CD4-positive, alpha-beta T cell treated with Interleukin-4 for 4 hours (primary cell): ENCODE data around the gene CEACAM16.

Source experiments
- DNase-seq: peaks from one replicate; pipeline ENCODE4 v3.0.0-alpha.2; 2020

The CEACAM16 gene

GRCh38 chr19:44747739-44748425, 48.9 kb downstream of the CEACAM16 start:
- DNase-seq = no peak

DNA sequence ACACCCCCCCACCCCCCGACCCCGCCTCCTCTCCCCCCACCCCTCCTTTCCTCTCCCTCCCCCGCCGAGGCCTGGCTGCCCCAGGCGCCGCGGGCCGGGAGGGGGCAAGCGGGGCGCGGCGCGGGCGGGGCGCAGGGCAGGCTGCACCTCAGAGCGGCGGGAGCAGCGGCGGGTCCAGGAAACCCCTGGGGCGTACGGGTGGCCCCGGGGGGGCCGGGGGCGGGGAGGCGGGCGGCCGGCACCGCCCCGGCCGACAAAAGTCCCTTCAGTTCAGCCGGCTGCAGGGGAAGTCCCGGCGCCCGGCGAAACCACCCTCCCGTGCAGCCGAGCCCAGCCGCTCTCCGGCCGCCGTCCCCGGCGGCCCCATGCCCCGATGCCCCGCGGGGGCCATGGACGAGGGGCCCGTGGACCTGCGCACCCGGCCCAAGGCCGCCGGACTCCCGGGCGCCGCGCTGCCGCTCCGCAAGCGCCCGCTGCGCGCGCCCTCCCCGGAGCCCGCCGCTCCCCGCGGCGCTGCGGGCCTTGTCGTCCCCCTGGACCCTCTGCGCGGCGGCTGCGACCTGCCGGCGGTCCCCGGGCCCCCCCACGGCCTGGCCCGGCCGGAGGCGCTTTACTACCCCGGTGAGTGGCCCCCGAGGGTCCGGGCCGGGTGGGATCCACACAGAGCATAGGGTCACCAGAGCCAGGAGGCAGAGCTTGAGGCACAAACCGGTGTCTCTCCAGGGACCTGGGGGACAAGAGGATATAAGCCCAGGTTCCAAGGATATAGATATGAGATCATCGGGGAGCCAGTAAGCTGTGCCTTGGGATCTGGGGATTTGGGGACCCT, 49.7 kb downstream of the CEACAM16 start, which contains the start of gene BCL3:
TSS of gene BCL3 (plus strand) at position 283 of the 829 bp plus-strand sequence. CDS start at position 366, 83 bp downstream.
- peak; percentile 89 for DNase-seq

- no peak for DNase-seq
These were observed 50.3 kb downstream of the CEACAM16 start for GRCh38 chr19:44749292-44749691.

- DNase-seq = no peak
These were observed 51.0 kb downstream of the CEACAM16 start for GRCh38 chr19:44749994-44750393.

- no peak for DNase-seq
These were observed 53.3 kb downstream of the CEACAM16 start for GRCh38 chr19:44752123-44752815.

- peak; percentile 94 for DNase-seq
These were observed 54.1 kb downstream of the CEACAM16 start for GRCh38 chr19:44752816-44753625.

GRCh38 chr19:44753626-44753931, 54.6 kb downstream of the CEACAM16 start:
- DNase-seq = no peak

DNA sequence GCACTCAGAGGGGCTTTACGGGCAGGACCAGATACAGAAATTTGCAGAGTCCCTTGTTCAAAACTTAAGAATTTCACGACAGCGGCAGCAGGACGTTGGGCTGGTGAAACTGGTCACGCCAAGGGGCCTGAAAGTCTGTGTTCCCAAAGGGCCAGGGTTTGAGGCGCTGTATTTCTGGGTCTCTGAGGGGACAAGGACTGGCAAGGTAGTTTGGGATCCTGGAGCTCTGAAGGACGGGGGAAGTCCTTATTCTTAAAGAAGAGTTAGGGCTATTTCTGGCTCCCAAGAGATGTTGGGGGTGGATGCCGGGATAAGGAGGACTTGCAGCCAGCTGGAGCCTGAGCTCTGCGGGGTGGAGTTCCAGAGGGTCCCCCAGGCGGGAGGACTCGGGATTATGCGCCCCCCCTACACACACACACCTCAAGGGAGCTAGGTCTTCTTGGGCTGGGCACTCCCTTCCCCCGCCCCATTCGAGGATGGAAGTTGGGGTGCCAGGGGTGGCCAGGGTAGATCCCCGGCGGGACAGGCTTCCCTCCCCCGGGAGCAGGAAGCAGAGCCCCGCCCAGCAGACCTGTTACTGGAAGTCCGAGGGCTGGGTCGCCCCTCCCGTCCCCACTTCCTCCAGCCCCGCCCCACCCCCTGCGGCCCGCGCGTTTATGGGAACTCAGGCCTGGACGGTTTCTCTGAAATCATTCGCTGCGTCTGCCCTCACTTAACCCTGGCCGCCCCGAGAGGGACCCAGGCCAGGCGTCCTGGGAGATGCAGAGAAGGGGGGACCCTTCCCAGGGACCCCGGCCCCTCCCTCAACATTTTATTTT, 55.2 kb downstream of the CEACAM16 start:
- DNase-seq = peak; percentile 59

GRCh38 chr19:44754750-44755080, 55.8 kb downstream of the CEACAM16 start:
- no peak for DNase-seq

- DNase-seq = no peak
These were observed 56.3 kb downstream of the CEACAM16 start for GRCh38 chr19:44755219-44755618.

- no peak for DNase-seq
These were observed 57.2 kb downstream of the CEACAM16 start for GRCh38 chr19:44756089-44756562.

DNA sequence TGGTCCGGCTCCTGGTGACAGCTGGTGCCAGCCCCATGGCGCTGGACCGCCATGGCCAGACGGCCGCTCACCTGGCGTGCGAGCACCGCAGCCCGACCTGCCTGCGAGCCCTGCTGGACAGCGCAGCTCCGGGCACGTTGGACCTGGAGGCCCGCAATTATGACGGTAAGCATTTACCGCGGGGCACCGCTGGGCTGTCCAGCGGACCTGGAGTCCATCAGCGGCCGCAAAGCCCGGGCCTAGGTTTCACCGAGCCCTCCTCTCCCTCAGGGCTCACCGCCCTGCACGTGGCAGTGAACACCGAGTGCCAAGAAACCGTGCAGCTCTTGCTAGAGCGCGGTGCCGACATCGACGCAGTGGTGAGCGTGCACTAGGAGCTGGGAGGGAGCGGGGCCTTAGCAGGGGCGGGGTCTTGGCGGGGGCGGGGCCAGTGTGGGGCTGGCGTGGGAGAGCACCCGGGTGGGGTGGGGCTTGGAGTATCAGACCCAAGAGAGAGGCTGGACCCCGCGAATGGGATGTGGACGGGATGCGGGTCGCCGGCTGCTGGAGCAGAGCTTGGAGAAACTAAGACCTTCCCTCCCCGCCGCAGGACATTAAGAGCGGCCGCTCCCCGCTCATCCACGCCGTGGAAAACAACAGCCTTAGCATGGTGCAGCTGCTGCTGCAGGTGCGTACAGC, 58.2 kb downstream of the CEACAM16 start:
- no peak for DNase-seq

GRCh38 chr19:44757735-44758505, 59.0 kb downstream of the CEACAM16 start:
- DNase-seq = no peak

DNA sequence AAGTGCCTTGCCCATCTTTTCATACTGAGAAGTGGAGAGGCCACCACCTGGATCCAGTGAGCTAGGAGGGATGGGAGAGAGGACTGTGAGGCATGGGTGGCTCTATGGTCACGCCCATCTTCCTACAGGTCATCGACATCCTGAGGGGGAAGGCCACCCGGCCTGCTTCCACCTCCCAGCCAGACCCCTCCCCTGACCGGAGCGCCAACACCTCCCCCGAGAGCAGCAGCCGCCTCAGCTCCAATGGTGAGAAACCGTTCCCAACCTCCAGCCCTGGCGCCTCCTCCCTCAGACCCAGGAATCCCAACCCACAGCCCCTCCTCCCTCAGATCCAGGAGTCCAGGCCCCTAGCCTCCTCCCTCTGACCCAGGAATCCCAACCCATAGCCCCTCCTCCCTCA, 59.6 kb downstream of the CEACAM16 start:
- no peak for DNase-seq

- no peak for DNase-seq
These were observed 60.3 kb downstream of the CEACAM16 start for GRCh38 chr19:44759083-44759804.
